ENCODE measurements around the gene CCDC174.

CCDC174 gene

GRCh38 chr3:14678015-14678503 lies 26.5 kb downstream of the CCDC174 start:
- peaks cover 48% of the 10 kb centered on the region for H3K4me1 ChIP-seq (ENCODE audit: control insufficient read depth, low read length)
- no peak overlapping the region for H3K27ac ChIP-seq (ENCODE audit: low read depth, low read length)
- peak overlapping the region; percentile 16 for H3K4me2 ChIP-seq (ENCODE audit: low read length)
- no peaks in the 10 kb centered on the region for H4K20me1 ChIP-seq (ENCODE audit: control insufficient read depth, insufficient read depth, low read depth, low read length)
- no peaks in the 10 kb centered on the region for H3K9me2 ChIP-seq (replicated peaks; ENCODE audit: control insufficient read depth, low read length)
- H3K27me3 ChIP-seq (ENCODE audit: control insufficient read depth, low read length), result no peaks in the 10 kb centered on the region
- peaks cover 11% of the 10 kb centered on the region for H3F3A ChIP-seq (ENCODE audit: control insufficient read depth, insufficient read depth)
- TF ChIP-seq EZH2phosphoT487 (IDR thresholded peaks at IDR 0.05; ENCODE audit: borderline replicate concordance, low read length), result no peak
- TF ChIP-seq CTCF (IDR thresholded peaks at IDR 0.05; ENCODE audit: low read depth, low read length, poor library complexity, severe bottlenecking), result no peak
- no peaks in the 10 kb centered on the region for H3K79me2 ChIP-seq (ENCODE audit: control insufficient read depth, low read length)
- peaks cover 29% of the 10 kb centered on the region for H3K36me3 ChIP-seq (ENCODE audit: control insufficient read depth, low read length)
- H3K4me3 ChIP-seq (ENCODE audit: low read length), result no peak overlapping the region
- H3K9me3 ChIP-seq (ENCODE audit: control insufficient read depth, insufficient read depth, low read length), result peaks cover 9% of the 10 kb centered on the region

- no peak for TF ChIP-seq EZH2phosphoT487 (IDR thresholded peaks at IDR 0.05; ENCODE audit: borderline replicate concordance, low read length)
- TF ChIP-seq CTCF (IDR thresholded peaks at IDR 0.05; ENCODE audit: low read depth, low read length, poor library complexity, severe bottlenecking), result no peak
- Histone ChIP-seq H3K36me3 (ENCODE audit: control insufficient read depth, low read length) (peaks cover 15% of the 10 kb centered on the region), H4K20me1 (ENCODE audit: control insufficient read depth, insufficient read depth, low read depth, low read length) (no peaks in the 10 kb centered on the region)
Measured at GRCh38 chr3:14680115-14680514, 28.6 kb downstream of the CCDC174 start.

GRCh38 chr3:14680716-14681115 lies 29.2 kb downstream of the CCDC174 start:
- TF ChIP-seq CTCF (IDR thresholded peaks at IDR 0.05; ENCODE audit: low read depth, low read length, poor library complexity, severe bottlenecking) (no peak), EZH2phosphoT487 (IDR thresholded peaks at IDR 0.05; ENCODE audit: borderline replicate concordance, low read length) (no peak)
- Histone ChIP-seq H3K79me2 (ENCODE audit: control insufficient read depth, low read length) (no peaks in the 10 kb centered on the region), H3K27ac (ENCODE audit: low read depth, low read length) (no peak overlapping the region), H3K36me3 (ENCODE audit: control insufficient read depth, low read length) (peaks cover 13% of the 10 kb centered on the region), H3K4me3 (ENCODE audit: low read length) (no peak overlapping the region), H3F3A (ENCODE audit: control insufficient read depth, insufficient read depth) (peaks cover 22% of the 10 kb centered on the region), H3K9me2 (replicated peaks; ENCODE audit: control insufficient read depth, low read length) (no peaks in the 10 kb centered on the region), H3K9me3 (ENCODE audit: control insufficient read depth, insufficient read depth, low read length) (peaks cover 9% of the 10 kb centered on the region), H3K4me2 (ENCODE audit: low read length) (no peak overlapping the region), H3K27me3 (ENCODE audit: control insufficient read depth, low read length) (no peaks in the 10 kb centered on the region), H4K20me1 (ENCODE audit: control insufficient read depth, insufficient read depth, low read depth, low read length) (no peaks in the 10 kb centered on the region), H3K4me1 (ENCODE audit: control insufficient read depth, low read length) (peaks cover 57% of the 10 kb centered on the region)

More at GRCh38 chr3:14680115-14680514, 28.6 kb downstream of the CCDC174 start:
- Histone ChIP-seq H3K27ac (ENCODE audit: low read depth, low read length) (no peak overlapping the region), H3K4me3 (ENCODE audit: low read length) (no peak overlapping the region), H3F3A (ENCODE audit: control insufficient read depth, insufficient read depth) (peaks cover 16% of the 10 kb centered on the region), H3K4me1 (ENCODE audit: control insufficient read depth, low read length) (peaks cover 51% of the 10 kb centered on the region), H3K79me2 (ENCODE audit: control insufficient read depth, low read length) (no peaks in the 10 kb centered on the region), H3K9me2 (replicated peaks; ENCODE audit: control insufficient read depth, low read length) (no peaks in the 10 kb centered on the region), H3K27me3 (ENCODE audit: control insufficient read depth, low read length) (no peaks in the 10 kb centered on the region), H3K9me3 (ENCODE audit: control insufficient read depth, insufficient read depth, low read length) (peaks cover 9% of the 10 kb centered on the region), H3K4me2 (ENCODE audit: low read length) (no peak overlapping the region)
